ENCODE results near the gene GTF2H2C. TPM values are rescaled to one million over a fixed set of nuclear protein-coding genes. Genes with fewer than 3 reads are reported as not detected.

GTF2H2C gene
- total RNA-seq, 1 experiment from 2014 or later = 61.0 TPM

- DNase-seq = no peak
- Histone ChIP-seq H3K14ac (ENCODE audit: insufficient read depth, low read length) (no peak overlapping the region), H3K18ac (ENCODE audit: insufficient read length, low read depth, low read length) (no peak overlapping the region), H3K56ac (ENCODE audit: insufficient read length, low read depth, low read length) (no peak overlapping the region), H3K27ac (ENCODE audit: insufficient read length, low read depth, low read length) (no peak overlapping the region), H3K9me3 (ENCODE audit: control insufficient read depth, low read depth, low read length) (no peaks in the 10 kb centered on the region), H2BK20ac (ENCODE audit: low read depth, low read length, poor library complexity, severe bottlenecking) (no peak overlapping the region), H3K4ac (ENCODE audit: low read depth, low read length) (no peak overlapping the region), H2BK5ac (ENCODE audit: insufficient read length, low read length) (no peak overlapping the region), H3K79me2 (ENCODE audit: insufficient read depth, low read length) (no peaks in the 10 kb centered on the region), H3K27me3 (ENCODE audit: insufficient read depth, low read length) (no peaks in the 10 kb centered on the region), H4K91ac (ENCODE audit: insufficient read length, low read depth, low read length) (no peak overlapping the region), H4K5ac (ENCODE audit: insufficient read length, low read depth, low read length) (no peak overlapping the region), H3K9ac (ENCODE audit: extremely low read depth, insufficient read length, low read length) (no peak overlapping the region), H2AK5ac (ENCODE audit: insufficient read length, low read length) (no peak overlapping the region), H3K23ac (ENCODE audit: insufficient read length, low read depth, low read length) (no peak overlapping the region), H3K4me1 (ENCODE audit: insufficient read depth, low read length) (peaks cover 3% of the 10 kb centered on the region; the same call in 1 of the 2 replicates), H2BK15ac (ENCODE audit: low read depth, low read length) (no peak overlapping the region), H3T11ph (ENCODE audit: low read length) (no peak overlapping the region), H3K79me1 (ENCODE audit: insufficient read depth, low read depth, low read length, poor library complexity, severe bottlenecking) (no peaks in the 10 kb centered on the region), H3K4me2 (ENCODE audit: insufficient read depth, insufficient read length, low read length) (no peak overlapping the region), H2BK120ac (ENCODE audit: low read depth, low read length, poor library complexity, severe bottlenecking) (no peak overlapping the region), H3K23me2 (ENCODE audit: insufficient read length, low read depth, low read length, poor library complexity, severe bottlenecking) (no peaks in the 10 kb centered on the region), H4K8ac (replicated peaks; ENCODE audit: insufficient read length, low read depth, low read length) (no peak overlapping the region), H2AFZ (ENCODE audit: low read length) (no peak overlapping the region), H4K20me1 (ENCODE audit: control insufficient read depth, insufficient read depth, insufficient read length) (no peaks in the 10 kb centered on the region), H2BK12ac (ENCODE audit: insufficient read length, low read depth, low read length) (no peak overlapping the region)
- no peak overlapping the region for H3K4me3 Mint-ChIP-seq
- no peaks in the 10 kb centered on the region for H3K27me3 Mint-ChIP-seq (ENCODE audit: low read depth)
- WGBS (ENCODE audit: extremely low coverage, insufficient read length, low lambda C conversion rate) = no CpG with 5 or more reads among the region's 2 CpGs
- H3K4me1 Mint-ChIP-seq = peaks cover 19 to 24% of the 10 kb centered on the region in 2 experiments
- H3K27ac Mint-ChIP-seq = no peak overlapping the region; a peak in 1 of 7 replicates
- peaks cover 9 to 44% (median 32%) of the 10 kb centered on the region in 3 experiments; a peak in 6 of 7 replicates for H3K36me3 Mint-ChIP-seq (ENCODE audit: insufficient read depth in 1 of 3, low read depth in 3 of 3)
- TF ChIP-seq, protein P1, sequence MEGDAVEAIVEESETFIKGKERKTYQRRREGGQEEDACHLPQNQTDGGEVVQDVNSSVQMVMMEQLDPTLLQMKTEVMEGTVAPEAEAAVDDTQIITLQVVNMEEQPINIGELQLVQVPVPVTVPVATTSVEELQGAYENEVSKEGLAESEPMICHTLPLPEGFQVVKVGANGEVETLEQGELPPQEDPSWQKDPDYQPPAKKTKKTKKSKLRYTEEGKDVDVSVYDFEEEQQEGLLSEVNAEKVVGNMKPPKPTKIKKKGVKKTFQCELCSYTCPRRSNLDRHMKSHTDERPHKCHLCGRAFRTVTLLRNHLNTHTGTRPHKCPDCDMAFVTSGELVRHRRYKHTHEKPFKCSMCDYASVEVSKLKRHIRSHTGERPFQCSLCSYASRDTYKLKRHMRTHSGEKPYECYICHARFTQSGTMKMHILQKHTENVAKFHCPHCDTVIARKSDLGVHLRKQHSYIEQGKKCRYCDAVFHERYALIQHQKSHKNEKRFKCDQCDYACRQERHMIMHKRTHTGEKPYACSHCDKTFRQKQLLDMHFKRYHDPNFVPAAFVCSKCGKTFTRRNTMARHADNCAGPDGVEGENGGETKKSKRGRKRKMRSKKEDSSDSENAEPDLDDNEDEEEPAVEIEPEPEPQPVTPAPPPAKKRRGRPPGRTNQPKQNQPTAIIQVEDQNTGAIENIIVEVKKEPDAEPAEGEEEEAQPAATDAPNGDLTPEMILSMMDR (conservative IDR thresholded peaks at IDR 0.05) = no peak
- no peaks in the 10 kb centered on the region for H3K9me3 Mint-ChIP-seq
These were observed 34.5 kb upstream of the GTF2H2C start for GRCh38 chr5:69525490-69525889.
